ENCODE data around the gene ANAPC10. TPM values are rescaled to one million over a fixed set of nuclear protein-coding genes. Genes with fewer than 3 reads are reported as not detected.

Gene ANAPC10
- total RNA-seq, 1 donor from 2014 or later, result 21.0 TPM

DNA sequence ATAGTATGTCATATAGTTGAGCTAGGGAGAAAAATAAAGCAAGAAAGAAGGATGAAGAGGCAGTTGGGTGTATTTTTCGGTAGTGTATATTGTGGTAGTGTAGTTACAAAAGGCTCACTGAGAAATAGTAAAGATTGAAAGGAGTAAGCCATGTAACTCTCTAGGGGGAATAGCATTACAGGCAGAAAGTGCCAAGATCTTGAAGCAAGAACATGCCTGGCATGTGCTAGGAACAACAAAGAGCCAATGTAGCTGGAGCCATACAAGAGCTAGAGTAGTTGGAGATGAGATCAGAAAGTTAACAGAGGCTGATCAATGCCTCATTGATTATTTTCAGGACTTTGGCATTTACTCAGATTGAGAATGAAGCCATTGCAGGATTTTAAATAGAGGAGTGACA lies 3.1 kb upstream of the ANAPC10 start:
- Mint-ChIP-seq H3K27me3 (no peaks in the 10 kb centered on the region), H3K9me3 (no peaks in the 10 kb centered on the region), H3K27ac (no peak overlapping the region), H3K36me3 (no peaks in the 10 kb centered on the region), H3K4me1 (ENCODE audit: unreplicated experiment) (peaks cover 3% of the 10 kb centered on the region), H3K4me3 (no peak overlapping the region)
- DNase-seq (ENCODE audit: extremely low spot score, unreplicated experiment), result no peak
- TF ChIP-seq, protein P1, sequence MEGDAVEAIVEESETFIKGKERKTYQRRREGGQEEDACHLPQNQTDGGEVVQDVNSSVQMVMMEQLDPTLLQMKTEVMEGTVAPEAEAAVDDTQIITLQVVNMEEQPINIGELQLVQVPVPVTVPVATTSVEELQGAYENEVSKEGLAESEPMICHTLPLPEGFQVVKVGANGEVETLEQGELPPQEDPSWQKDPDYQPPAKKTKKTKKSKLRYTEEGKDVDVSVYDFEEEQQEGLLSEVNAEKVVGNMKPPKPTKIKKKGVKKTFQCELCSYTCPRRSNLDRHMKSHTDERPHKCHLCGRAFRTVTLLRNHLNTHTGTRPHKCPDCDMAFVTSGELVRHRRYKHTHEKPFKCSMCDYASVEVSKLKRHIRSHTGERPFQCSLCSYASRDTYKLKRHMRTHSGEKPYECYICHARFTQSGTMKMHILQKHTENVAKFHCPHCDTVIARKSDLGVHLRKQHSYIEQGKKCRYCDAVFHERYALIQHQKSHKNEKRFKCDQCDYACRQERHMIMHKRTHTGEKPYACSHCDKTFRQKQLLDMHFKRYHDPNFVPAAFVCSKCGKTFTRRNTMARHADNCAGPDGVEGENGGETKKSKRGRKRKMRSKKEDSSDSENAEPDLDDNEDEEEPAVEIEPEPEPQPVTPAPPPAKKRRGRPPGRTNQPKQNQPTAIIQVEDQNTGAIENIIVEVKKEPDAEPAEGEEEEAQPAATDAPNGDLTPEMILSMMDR (conservative IDR thresholded peaks at IDR 0.05), result no peak

DNA sequence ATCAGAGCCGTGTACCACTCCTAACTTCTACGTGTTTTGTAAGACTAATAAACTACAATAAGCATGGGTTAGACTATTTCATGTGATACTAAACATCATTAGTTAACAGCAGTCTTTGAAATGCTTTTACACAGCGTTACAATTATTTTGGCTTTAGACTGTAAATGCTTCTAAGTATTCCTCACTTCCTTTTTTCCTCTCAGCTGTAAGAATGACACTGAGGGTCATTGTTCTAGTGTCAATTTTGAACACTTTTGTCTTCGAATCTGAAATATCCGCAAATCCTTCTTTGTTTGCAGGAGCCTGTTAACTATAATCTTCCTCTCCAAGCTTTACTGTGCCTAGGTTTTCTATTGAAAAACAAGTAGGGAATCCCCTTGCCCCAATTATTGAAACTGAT lies 1.7 kb upstream of the ANAPC10 start:
- Mint-ChIP-seq H3K27me3 (no peaks in the 10 kb centered on the region), H3K9me3 (peaks cover 2% of the 10 kb centered on the region), H3K4me3 (peak overlapping the region; percentile 97), H3K4me1 (ENCODE audit: unreplicated experiment) (peaks cover 3% of the 10 kb centered on the region), H3K27ac (no peak overlapping the region), H3K36me3 (peaks cover 10% of the 10 kb centered on the region)
- DNase-seq (ENCODE audit: extremely low spot score, unreplicated experiment), result no peak
- TF ChIP-seq, protein P1 (conservative IDR thresholded peaks at IDR 0.05), result no peak

DNA sequence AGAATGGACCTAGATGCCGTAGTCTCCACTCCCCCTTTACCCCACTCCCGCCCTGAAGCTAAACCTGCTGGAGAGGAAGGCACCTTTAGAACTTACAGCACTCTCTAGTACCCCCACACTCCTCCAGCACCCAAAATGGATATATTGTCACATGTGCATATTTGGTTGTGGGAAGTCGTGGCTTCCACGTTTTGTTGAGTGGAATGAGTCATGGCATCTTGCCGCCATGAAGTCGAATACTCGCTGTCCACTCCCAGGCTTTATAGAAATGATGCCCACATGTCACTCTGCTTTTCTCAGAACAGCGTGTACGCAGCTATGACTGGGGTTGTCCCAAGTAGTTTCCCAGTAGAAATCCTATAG lies 660 bp upstream of the ANAPC10 start:
- Mint-ChIP-seq H3K27ac (peak overlapping the region; percentile 100), H3K4me1 (ENCODE audit: unreplicated experiment) (peaks cover 3% of the 10 kb centered on the region), H3K36me3 (peaks cover 20% of the 10 kb centered on the region), H3K9me3 (peaks cover 8% of the 10 kb centered on the region), H3K4me3 (peak overlapping the region; percentile 97), H3K27me3 (no peaks in the 10 kb centered on the region)
- no peak for DNase-seq (ENCODE audit: extremely low spot score, unreplicated experiment)
- TF ChIP-seq, protein P1 (conservative IDR thresholded peaks at IDR 0.05), result no peak

DNA sequence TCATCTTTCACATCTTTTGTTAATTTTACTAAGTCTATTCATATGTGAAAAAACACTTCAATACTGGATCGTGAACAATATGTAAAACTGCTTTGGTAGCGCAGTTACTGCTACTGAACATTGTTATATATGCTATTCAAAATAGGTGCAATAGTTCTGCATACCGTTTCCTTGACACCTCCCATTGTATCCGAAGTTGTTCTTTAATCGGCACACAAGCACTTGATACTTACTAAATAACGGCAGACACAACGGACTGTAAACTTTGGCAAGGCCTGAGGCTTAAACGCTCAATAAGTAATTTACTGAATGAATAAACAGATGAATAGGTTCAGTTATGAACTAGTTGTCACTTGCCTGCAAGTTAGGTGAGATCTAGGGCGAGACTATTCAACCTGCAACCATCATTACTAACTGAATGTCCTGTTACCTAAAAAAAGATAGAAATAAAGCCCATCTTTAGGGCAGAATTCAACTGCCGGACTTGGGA lies 620 bp downstream of the ANAPC10 start:
- H3K27me3 Mint-ChIP-seq, result no peaks in the 10 kb centered on the region
- peaks cover 3% of the 10 kb centered on the region for H3K4me1 Mint-ChIP-seq (ENCODE audit: unreplicated experiment)
- peak overlapping the region; percentile 100 for H3K27ac Mint-ChIP-seq

DNA sequence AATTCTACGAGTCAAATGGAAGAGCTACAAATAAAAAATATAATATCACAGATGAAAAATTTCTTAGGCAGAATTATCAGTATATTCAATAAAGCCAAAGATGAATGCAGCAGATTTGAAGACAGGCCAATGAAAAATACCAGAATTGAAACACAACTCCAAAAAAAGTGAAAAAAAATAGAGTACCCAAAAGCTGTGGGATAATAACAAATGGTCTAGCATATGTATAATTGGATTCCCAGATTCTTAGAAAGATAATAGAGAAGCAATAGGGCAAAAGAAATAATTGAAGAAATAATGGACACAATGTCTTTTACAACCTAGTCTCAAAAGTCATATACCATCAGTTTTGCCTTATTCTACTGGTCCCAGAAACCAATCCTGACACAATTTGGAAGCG lies 4.4 kb downstream of the ANAPC10 start:
- H3K27ac Mint-ChIP-seq, result no peak overlapping the region
- TF ChIP-seq, protein P1 (conservative IDR thresholded peaks at IDR 0.05), result no peak
- H3K4me3 Mint-ChIP-seq, result no peak overlapping the region
- H3K27me3 Mint-ChIP-seq, result no peaks in the 10 kb centered on the region
- H3K36me3 Mint-ChIP-seq, result peaks cover 54% of the 10 kb centered on the region
- peaks cover 12% of the 10 kb centered on the region for H3K9me3 Mint-ChIP-seq
- no peak for DNase-seq (ENCODE audit: extremely low spot score, unreplicated experiment)
- H3K4me1 Mint-ChIP-seq (ENCODE audit: unreplicated experiment), result no peaks in the 10 kb centered on the region

More for the DNA sequence above, 620 bp downstream of the ANAPC10 start:
- Mint-ChIP-seq H3K4me3 (peak overlapping the region; percentile 97), H3K9me3 (peaks cover 12% of the 10 kb centered on the region), H3K36me3 (peaks cover 32% of the 10 kb centered on the region)
- TF ChIP-seq, protein P1 (conservative IDR thresholded peaks at IDR 0.05), result no peak
- DNase-seq (ENCODE audit: extremely low spot score, unreplicated experiment), result no peak

DNA sequence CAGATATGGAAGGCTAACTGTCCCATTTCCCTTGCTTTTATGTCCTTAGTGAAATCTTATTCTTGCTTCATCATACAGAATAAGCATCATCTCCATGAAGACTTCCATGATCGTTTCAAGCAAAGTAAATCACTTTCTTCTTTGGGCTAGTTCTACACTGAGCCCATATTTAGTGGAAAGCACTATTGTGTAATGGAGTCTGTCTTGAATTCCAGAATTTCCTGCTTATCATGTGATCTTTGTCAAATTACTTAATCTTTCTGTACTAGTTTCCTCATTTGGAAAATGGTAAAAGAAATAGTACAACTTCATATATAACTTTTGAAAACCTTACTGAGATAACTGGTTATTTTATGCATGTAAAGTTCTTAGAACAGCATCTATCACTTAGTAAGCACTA lies 7.6 kb downstream of the ANAPC10 start:
- H3K4me1 Mint-ChIP-seq (ENCODE audit: unreplicated experiment), result no peaks in the 10 kb centered on the region
- H3K27me3 Mint-ChIP-seq, result no peaks in the 10 kb centered on the region
- H3K9me3 Mint-ChIP-seq, result peaks cover 12% of the 10 kb centered on the region
- no peak for DNase-seq (ENCODE audit: extremely low spot score, unreplicated experiment)
- TF ChIP-seq, protein P1 (conservative IDR thresholded peaks at IDR 0.05), result no peak
- H3K4me3 Mint-ChIP-seq, result no peak overlapping the region
- peaks cover 64% of the 10 kb centered on the region for H3K36me3 Mint-ChIP-seq
- H3K27ac Mint-ChIP-seq, result no peak overlapping the region
